Thyroid gland (tissue), 4 donors: ENCODE measurements around the gene WDR91. TPM values are rescaled to one million over a fixed set of nuclear protein-coding genes. Genes with fewer than 3 reads are reported as not detected.

ENCODE experiments used
- DNase-seq, 2 donors: peaks; one replicate each; pipeline ENCODE4 v3.0.0-alpha.2; 2019
- H3K27ac ChIP-seq, 3 donors: fragments of 200-600 bp; sonication (generic); 1 replicate in 2 of 3; 2 replicates in 1 of 3; pipeline ENCODE4 v1.5.1; 2016 to 2019; ENCODE audit warnings: mild to moderate bottlenecking in 1 of 3, moderate library complexity in 1 of 3
- H3K27me3 ChIP-seq: fragments of 200-600 bp; sonication (generic); one replicate; pipeline ENCODE4 v1.5.1; 2019
- H3K36me3 ChIP-seq, 2 donors: fragments of 200-600 bp; sonication (generic); one replicate each; pipeline ENCODE4 v1.5.1; 2016 to 2019
- H3K4me1 ChIP-seq, 2 donors: fragments of 200-600 bp; sonication (generic); one replicate each; pipeline ENCODE4 v1.5.1; 2017 to 2019
- H3K4me3 ChIP-seq, 3 donors: fragments of 200-600 bp; sonication (generic); replicated peaks in 1 of 3; 1 replicate in 2 of 3; 2 replicates in 1 of 3; pipeline ENCODE4 v1.5.1; 2016; ENCODE audit warnings: mild to moderate bottlenecking in 1 of 3
- H3K9me3 ChIP-seq: fragments of 200-600 bp; sonication (generic); one replicate; pipeline ENCODE4 v1.5.1; 2017
- CTCF ChIP-seq, 6 experiments: fragments of 200-600 bp in 3 of 6; fragments of 450-650 bp in 3 of 6; sonication (generic) in 3 of 6; IDR thresholded peaks; one replicate each; pipeline ENCODE4 v1.5.1; 2016 to 2019; ENCODE audit warnings: antibody characterized with exemption in 6 of 6, mild to moderate bottlenecking in 2 of 6, inconsistent platforms in 1 of 6, moderate library complexity in 1 of 6
- POLR2A ChIP-seq, 2 donors: fragments of 450-650 bp; IDR thresholded peaks; one replicate each; pipeline ENCODE4 v1.6.1; 2017; ENCODE audit warnings: antibody characterized with exemption in 2 of 2, mild to moderate bottlenecking in 2 of 2, moderate library complexity in 1 of 2
- WGBS, 2 donors: methylation state at CpG; one replicate each; pipeline ENCODE4 v1.1.5; 2017; 5-methylcytosine and 5-hydroxymethylcytosine counted together
- intact Hi-C: fragments of 100-400 bp; cut with DNase I; formaldehyde crosslinking; loops from one replicate; pipeline ENCODE4 v1.15.1; 2023
- total RNA-seq, 4 donors: library from RNA; depleted of rRNA; stranded (reverse); fragments of >200 nt; gene quantifications; one replicate each; pipeline ENCODE4 v1.2.3, GENCODE V29; 2016

WDR91 gene
- total RNA-seq, 4 donors from 2014 or later = 8.4 to 34.4 (median 9.1) TPM

- Histone ChIP-seq H3K36me3 (peaks cover 13 to 37% of the 10 kb centered on the region in 2 donors), H3K9me3 (no peaks in the 10 kb centered on the region), H3K4me3 (no peak overlapping the region), H3K27me3 (no peaks in the 10 kb centered on the region), H3K27ac (no peak overlapping the region), H3K4me1 (no peaks in the 10 kb centered on the region)
- TF ChIP-seq POLR2A (IDR thresholded peaks at IDR 0.05) = no peak
- no peak for TF ChIP-seq CTCF (IDR thresholded peaks at IDR 0.05)
- 90 to 91% methylated on average over 4 of the region's 4 CpGs for WGBS, 2 donors
- no peak for DNase-seq
- intact Hi-C loops = no loop called here
Measured at GRCh38 chr7:135199439-135199838, 11.9 kb downstream of the WDR91 start.

GRCh38 chr7:135197906-135198655 is 13.2 kb downstream of the WDR91 start:
- Histone ChIP-seq H3K36me3 (peaks cover 19 to 38% of the 10 kb centered on the region in 2 donors), H3K27ac (no peak overlapping the region), H3K27me3 (no peaks in the 10 kb centered on the region), H3K9me3 (no peaks in the 10 kb centered on the region), H3K4me3 (no peak overlapping the region), H3K4me1 (no peaks in the 10 kb centered on the region)
- no peak for TF ChIP-seq CTCF (IDR thresholded peaks at IDR 0.05)
- TF ChIP-seq POLR2A (IDR thresholded peaks at IDR 0.05) = no peak
- 95 to 96% methylated on average over 15 of the region's 15 CpGs for WGBS, 2 donors
- intact Hi-C loops = no loop called here
- DNase-seq = no peak

GRCh38 chr7:135197343-135197742 is 14.0 kb downstream of the WDR91 start:
- WGBS, 2 donors = 74 to 84% methylated on average over 2 of the region's 2 CpGs
- intact Hi-C loops = no loop called here
- no peaks in the 10 kb centered on the region for H3K9me3 ChIP-seq
- DNase-seq = no peak
- H3K4me1 ChIP-seq = no peaks in the 10 kb centered on the region
- peaks cover 23 to 39% of the 10 kb centered on the region in 2 donors for H3K36me3 ChIP-seq
- H3K4me3 ChIP-seq = no peak overlapping the region
- no peaks in the 10 kb centered on the region for H3K27me3 ChIP-seq
- H3K27ac ChIP-seq = no peak overlapping the region
- TF ChIP-seq POLR2A (IDR thresholded peaks at IDR 0.05) (no peak), CTCF (IDR thresholded peaks at IDR 0.05) (no peak)

- no peak for DNase-seq
- no peaks in the 10 kb centered on the region for H3K27me3 ChIP-seq
- peaks cover 23 to 39% of the 10 kb centered on the region in 2 donors for H3K36me3 ChIP-seq
- intact Hi-C loops = no loop called here
- H3K4me1 ChIP-seq = no peaks in the 10 kb centered on the region
- WGBS, 2 donors = 94 to 96% methylated on average over 11 to 14 of the region's 14 CpGs
- TF ChIP-seq CTCF (IDR thresholded peaks at IDR 0.05) (no peak), POLR2A (IDR thresholded peaks at IDR 0.05) (no peak)
- no peaks in the 10 kb centered on the region for H3K9me3 ChIP-seq
- H3K27ac ChIP-seq = no peak overlapping the region
- no peak overlapping the region for H3K4me3 ChIP-seq
Measured at GRCh38 chr7:135195968-135196629, 15.2 kb downstream of the WDR91 start.

- intact Hi-C loops = no loop called here
- H3K27ac ChIP-seq = no peak overlapping the region
- DNase-seq = no peak
- H3K9me3 ChIP-seq = no peaks in the 10 kb centered on the region
- H3K4me1 ChIP-seq = no peaks in the 10 kb centered on the region
- TF ChIP-seq POLR2A (IDR thresholded peaks at IDR 0.05) (no peak), CTCF (IDR thresholded peaks at IDR 0.05) (no peak)
- H3K36me3 ChIP-seq = peaks cover 23 to 33% of the 10 kb centered on the region in 2 donors
- WGBS, 2 donors = 83 to 89% methylated on average over 4 of the region's 4 CpGs
- H3K4me3 ChIP-seq = no peak overlapping the region
- no peaks in the 10 kb centered on the region for H3K27me3 ChIP-seq
Measured at GRCh38 chr7:135195156-135195555, 16.2 kb downstream of the WDR91 start.
